Activated T-helper 2 cell treated with anti-CD3 and anti-CD28 coated beads, Interferon-gamma antibody, Interleukin-2, Interleukin-4, amounts not matched to agents 10 μg/mL and 5 μg/mL and 100 μg/mL, durations not matched to agents 14 hours and 24 hours and 36 hours (primary cell): ENCODE data around the gene ST6GAL1. TPM values are rescaled to one million over a fixed set of nuclear protein-coding genes. Genes with fewer than 3 reads are reported as not detected.
"Not testable (repeated sequence)": the region's sequence is repeated elsewhere in the genome, so short reads cannot be mapped to it uniquely, and the experiment has no call there.

Experiments used
- DNase-seq: peaks from one replicate; pipeline ENCODE4 v3.0.0; 2021; ENCODE audit warnings: low spot score
- H3K27ac Mint-ChIP-seq: one replicate; pipeline ENCODE4 v1.8.0; 2021; ENCODE audit warnings: mixed read lengths
- H3K27me3 Mint-ChIP-seq: one replicate; pipeline ENCODE4 v1.8.0; 2021; ENCODE audit warnings: low read depth, mixed read lengths
- H3K36me3 Mint-ChIP-seq: one replicate; pipeline ENCODE4 v1.8.0; 2021; ENCODE audit warnings: low read depth, mixed read lengths
- H3K4me1 Mint-ChIP-seq: one replicate; pipeline ENCODE4 v1.8.0; 2021; ENCODE audit warnings: low read depth, mixed read lengths
- H3K4me3 Mint-ChIP-seq: one replicate; pipeline ENCODE4 v1.8.0; 2021; ENCODE audit warnings: low read depth, mild to moderate bottlenecking, moderate library complexity, mixed read lengths
- H3K9me3 Mint-ChIP-seq: one replicate; pipeline ENCODE4 v1.8.0; 2021; ENCODE audit warnings: mixed read lengths
- intact Hi-C: fragments of 100-400 bp; cut with micrococcal nuclease; formaldehyde crosslinking; loops from one replicate; pipeline ENCODE4 v1.15.1; 2023
- total RNA-seq: library from RNA; stranded (reverse); gene quantifications from 2 replicates; pipeline ENCODE4 v1.2.3, GENCODE V29; 2022

The ST6GAL1 gene
- total RNA-seq, 1 donor from 2014 or later = 78.1 TPM

DNA sequence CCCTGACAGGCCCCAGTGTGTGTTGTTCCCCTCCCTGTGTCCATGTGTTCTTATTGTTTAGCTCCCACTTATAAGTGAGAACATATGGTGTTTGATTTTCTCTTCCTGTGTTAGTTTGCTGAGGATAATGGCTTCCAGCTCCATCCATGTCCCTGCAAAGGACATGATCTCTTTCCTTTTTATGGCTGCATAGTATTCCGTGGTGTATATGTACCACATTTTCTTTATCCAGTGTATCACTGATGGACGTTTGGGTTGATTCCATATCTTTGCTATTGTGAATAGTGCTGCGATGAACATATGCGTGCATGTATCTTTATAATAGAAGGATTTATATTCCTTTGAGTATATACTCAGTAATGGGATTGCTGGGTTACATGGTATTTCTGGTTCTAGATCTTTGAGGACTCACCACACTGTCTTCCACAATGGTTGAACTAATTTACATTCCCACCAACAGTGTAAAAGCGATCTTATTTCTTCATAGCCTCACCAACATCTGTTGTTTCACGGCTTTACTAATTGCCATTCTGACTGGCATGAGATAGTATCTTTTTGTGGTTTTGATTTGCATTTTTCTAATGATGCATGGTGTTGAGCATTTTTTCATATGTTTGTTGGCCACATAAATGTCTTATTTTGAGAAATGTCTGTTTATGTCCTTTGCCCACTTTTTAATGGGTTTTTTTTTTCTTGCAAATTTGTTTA lies 23.8 kb downstream of the ST6GAL1 start:
- peaks cover 63% of the 10 kb centered on the region for H3K4me1 Mint-ChIP-seq
- not testable (repeated sequence) for DNase-seq, H3K27me3 Mint-ChIP-seq
- intact Hi-C loops = loop anchor here (1.0 to 2.0 kb wide), 3 partner anchors 23 to 72 kb away; no protein-coding TSS in a partner anchor
- peaks cover 20% of the 10 kb centered on the region for H3K9me3 Mint-ChIP-seq
- peaks cover 79% of the 10 kb centered on the region for H3K36me3 Mint-ChIP-seq
- H3K4me3 Mint-ChIP-seq = peak overlapping the region; percentile 43
- H3K27ac Mint-ChIP-seq = peak overlapping the region; percentile 61

DNA sequence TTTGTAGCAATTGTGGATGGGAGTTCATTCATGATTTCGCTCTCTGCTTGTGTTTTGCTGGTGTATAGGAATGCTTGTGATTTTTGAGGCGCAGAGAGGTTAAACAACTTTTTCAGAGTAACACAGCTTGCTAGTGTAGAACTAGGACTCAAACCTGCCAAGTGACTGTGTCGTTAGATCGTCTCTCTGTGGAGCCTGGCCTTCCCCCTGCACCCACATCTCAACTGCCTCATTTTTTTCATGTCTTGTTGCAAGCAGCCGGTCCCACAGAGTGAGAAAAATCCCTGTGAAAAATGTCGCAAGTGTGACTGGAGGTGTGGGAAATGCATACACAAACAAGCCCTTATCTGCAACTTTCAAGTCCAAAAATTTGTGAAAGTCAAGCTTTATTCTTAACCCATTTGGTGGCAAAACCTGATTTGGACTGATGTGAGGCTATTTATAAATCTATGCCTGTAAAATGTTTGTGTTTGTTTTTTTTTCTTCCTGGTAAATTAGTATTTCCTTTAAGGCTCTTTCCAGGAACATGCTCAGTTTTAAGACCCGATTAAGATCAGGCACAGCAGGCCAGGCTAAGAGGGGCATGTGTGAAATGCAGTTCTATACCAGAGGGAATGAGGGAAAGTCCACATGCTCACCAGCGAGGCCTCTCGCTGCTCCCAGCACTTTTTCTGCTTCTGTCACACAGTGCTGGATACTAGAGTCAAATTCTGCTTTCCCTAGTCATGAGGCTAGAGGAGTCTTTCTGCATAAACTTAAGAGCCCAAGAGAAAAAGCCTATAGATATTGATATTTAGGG lies 25.8 kb downstream of the ST6GAL1 start:
- no peak overlapping the region for H3K27ac Mint-ChIP-seq
- H3K36me3 Mint-ChIP-seq = peaks cover 66% of the 10 kb centered on the region
- H3K27me3 Mint-ChIP-seq = no peaks in the 10 kb centered on the region
- H3K4me3 Mint-ChIP-seq = no peak overlapping the region
- DNase-seq = no peak
- H3K9me3 Mint-ChIP-seq = peaks cover 17% of the 10 kb centered on the region
- H3K4me1 Mint-ChIP-seq = peaks cover 57% of the 10 kb centered on the region
- intact Hi-C loops = no loop called here

DNA sequence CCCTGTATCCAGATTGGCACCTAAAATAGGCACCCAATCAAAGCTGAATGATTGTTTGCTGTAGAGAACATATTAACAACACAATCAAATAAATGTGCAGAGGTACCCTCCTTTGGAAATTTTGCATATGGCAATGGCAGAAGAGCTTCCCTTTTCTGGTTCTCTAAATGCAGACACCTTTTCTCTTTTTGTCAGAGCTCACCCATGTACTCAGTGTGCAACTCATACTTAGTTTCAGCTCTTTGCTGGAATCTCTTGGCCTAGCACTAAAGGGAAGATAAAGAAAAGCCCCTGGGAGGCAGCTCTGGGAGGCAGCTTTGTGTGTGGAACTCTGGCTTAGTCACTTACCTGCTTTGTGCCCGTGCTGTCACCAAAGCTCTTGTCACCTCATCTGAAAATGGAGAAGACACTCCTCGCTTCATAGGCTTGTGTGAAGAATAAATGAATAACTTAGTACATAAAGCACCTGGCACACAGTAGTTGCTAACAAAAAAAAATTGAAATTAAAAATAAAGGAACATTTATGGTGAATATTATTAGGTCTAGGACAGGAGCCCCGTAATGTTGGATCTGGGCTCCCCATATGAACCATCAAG lies 28.8 kb downstream of the ST6GAL1 start:
- Mint-ChIP-seq H3K36me3 (peaks cover 57% of the 10 kb centered on the region), H3K27me3 (no peaks in the 10 kb centered on the region), H3K9me3 (peaks cover 2% of the 10 kb centered on the region), H3K27ac (no peak overlapping the region), H3K4me3 (no peak overlapping the region), H3K4me1 (peaks cover 35% of the 10 kb centered on the region)
- no peak for DNase-seq
- intact Hi-C loops = no loop called here

DNA sequence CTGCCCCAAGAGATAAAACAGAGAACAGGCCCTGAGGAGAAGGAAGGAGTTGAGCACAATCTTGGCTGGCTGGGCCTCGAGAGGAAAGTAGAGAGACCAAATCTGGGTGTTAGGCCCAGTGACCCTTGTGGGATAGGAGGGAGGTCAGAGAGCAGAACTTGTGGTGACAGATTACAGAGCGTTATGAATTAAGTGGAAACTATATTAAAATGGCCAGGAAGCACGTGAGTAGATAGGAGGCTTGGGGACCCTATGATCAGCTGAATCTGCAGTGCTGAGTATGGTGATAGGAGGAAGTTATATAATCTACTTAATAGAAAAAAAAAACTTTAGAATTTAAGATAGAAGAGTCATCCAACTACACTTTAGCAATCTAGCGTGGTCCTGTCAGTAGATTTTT lies 30.0 kb downstream of the ST6GAL1 start:
- Mint-ChIP-seq H3K4me1 (peaks cover 24% of the 10 kb centered on the region), H3K27me3 (no peaks in the 10 kb centered on the region), H3K27ac (peak overlapping the region; percentile 13), H3K4me3 (no peak overlapping the region), H3K36me3 (peaks cover 51% of the 10 kb centered on the region), H3K9me3 (no peaks in the 10 kb centered on the region)
- DNase-seq = no peak
- intact Hi-C loops = no loop called here

DNA sequence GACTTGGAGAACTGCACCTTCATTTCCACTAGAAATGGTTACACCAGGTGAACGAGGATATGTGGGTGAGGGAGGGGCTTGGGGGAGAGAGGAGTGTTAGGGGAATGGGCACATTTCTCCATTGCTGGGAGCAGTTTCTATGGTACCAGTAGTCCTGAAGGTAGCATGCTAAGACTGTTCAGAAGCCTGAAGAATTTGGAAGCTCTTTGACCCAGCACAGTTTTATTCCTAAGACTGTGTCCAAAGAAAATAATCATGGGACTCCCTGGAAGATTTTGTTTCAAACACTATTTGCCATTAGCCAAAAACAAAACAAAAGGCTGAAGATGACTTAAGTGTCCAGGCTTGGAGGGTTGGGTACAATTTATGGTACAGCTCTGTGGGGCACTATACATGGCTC lies 32.1 kb downstream of the ST6GAL1 start:
- peaks cover 47% of the 10 kb centered on the region for H3K36me3 Mint-ChIP-seq
- H3K27me3 Mint-ChIP-seq = no peaks in the 10 kb centered on the region
- H3K4me3 Mint-ChIP-seq = no peak overlapping the region
- intact Hi-C loops = no loop called here
- peaks cover 14% of the 10 kb centered on the region for H3K4me1 Mint-ChIP-seq
- H3K9me3 Mint-ChIP-seq = no peaks in the 10 kb centered on the region
- DNase-seq = no peak
- no peak overlapping the region for H3K27ac Mint-ChIP-seq

DNA sequence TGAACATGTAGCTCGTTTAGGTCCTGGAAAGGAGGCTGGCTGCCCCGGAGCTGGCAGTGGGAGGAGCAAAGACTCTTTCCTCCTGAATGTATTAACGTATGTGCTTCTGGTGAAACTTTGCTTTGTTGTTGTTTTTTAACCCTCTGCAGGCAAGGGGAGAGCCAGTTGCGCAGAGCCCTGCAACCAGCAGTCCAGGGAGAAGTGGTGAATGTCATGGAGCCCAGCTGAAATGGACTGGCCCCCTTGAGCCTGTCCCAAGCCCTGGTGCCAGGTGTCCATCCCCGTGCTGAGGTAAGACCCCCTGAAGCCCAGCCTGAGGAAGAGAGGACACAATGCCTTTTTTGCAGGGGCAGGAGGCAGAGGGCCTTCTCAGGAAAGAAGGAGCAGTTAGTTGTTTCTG lies 33.3 kb downstream of the ST6GAL1 start:
- Mint-ChIP-seq H3K4me1 (peaks cover 20% of the 10 kb centered on the region), H3K36me3 (peaks cover 58% of the 10 kb centered on the region)
- intact Hi-C loops = no loop called here

DNA sequence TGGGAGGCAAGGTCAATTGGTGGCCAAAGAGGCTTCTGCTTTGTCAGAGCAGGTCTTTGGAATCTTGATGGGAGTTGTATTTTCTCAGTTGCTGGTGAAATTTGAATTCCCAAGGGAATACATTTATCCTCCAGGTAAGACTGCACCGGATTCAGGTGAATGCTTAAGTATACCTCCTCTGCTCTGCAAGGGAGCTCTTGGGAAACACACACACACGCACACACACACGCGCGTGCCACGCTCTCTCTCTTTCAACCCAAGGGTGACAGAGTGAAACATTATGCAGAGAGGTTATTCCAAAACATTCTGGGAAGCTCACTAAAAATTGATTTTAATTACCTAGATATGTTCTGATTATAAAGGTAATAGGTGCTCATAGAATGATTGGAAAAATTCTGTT lies 33.7 kb downstream of the ST6GAL1 start:
- Mint-ChIP-seq H3K27ac (no peak overlapping the region), H3K4me1 (peaks cover 18% of the 10 kb centered on the region), H3K4me3 (no peak overlapping the region), H3K27me3 (no peaks in the 10 kb centered on the region), H3K36me3 (peaks cover 62% of the 10 kb centered on the region), H3K9me3 (no peaks in the 10 kb centered on the region)
- no peak for DNase-seq
- intact Hi-C loops = no loop called here

More for the DNA sequence above, 33.3 kb downstream of the ST6GAL1 start:
- Mint-ChIP-seq H3K27me3 (no peaks in the 10 kb centered on the region), H3K27ac (no peak overlapping the region), H3K4me3 (no peak overlapping the region), H3K9me3 (no peaks in the 10 kb centered on the region)
- DNase-seq = no peak

DNA sequence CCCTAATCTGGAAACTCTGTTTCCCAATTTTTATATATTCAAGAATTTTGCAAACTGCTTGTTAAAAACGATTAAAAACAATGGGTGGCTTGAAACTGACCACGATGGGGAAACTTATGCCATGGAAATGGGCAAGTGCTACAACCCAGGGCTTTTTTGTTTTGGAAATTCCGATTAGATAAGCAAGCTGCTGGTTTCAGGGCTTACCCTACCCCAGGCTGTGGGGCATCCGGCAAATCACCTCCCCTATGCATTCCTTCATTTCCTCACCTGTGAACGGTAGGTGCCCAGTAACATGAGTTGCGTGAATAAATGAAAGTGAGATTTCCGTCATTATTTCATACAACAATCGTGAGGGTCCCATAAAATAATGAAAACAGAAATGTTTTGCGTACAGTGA lies 34.3 kb downstream of the ST6GAL1 start:
- H3K36me3 Mint-ChIP-seq = peaks cover 67% of the 10 kb centered on the region
- no peak overlapping the region for H3K27ac Mint-ChIP-seq
- no peaks in the 10 kb centered on the region for H3K27me3 Mint-ChIP-seq
- H3K4me3 Mint-ChIP-seq = no peak overlapping the region
- H3K4me1 Mint-ChIP-seq = peaks cover 22% of the 10 kb centered on the region
- H3K9me3 Mint-ChIP-seq = no peaks in the 10 kb centered on the region
- no peak for DNase-seq
- intact Hi-C loops = no loop called here

DNA sequence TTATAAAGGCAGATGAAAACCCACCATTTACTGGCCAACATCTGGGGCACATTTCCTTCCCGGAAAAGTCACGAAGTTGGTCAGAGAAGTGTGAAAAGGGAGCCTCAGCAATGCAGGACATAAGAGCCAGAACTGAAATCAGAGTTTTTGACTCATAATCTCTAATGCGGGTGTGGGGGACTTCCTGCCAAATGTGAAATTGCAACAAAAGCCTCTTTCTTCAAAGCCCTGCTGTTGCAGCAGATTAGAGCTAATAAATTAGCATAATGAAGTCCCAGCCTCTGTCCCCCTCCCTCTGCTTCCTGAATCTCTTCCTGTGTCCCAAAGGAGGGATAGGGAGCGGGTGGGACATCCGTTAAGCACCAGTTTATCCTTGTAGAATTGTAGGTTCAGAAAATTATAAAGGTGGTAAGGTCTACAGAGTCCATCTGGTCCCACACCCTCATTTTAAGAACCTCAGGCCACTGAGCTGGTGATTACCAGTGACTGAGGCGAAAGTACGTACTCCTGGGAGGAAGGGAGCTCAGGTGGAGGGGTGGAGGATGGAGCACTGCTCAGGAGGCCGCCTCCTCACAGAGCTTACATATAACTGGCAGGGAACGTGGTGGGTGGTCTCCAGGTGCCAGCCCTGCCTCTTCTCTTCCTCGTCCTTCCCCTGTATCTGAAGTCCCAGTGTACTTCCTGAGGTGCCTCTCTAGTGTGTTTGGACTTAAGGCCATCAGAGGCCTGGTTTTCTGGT lies 35.0 kb downstream of the ST6GAL1 start:
- H3K27me3 Mint-ChIP-seq = no peaks in the 10 kb centered on the region
- DNase-seq = no peak
- H3K36me3 Mint-ChIP-seq = peaks cover 66% of the 10 kb centered on the region
- H3K27ac Mint-ChIP-seq = no peak overlapping the region
- no peaks in the 10 kb centered on the region for H3K9me3 Mint-ChIP-seq
- intact Hi-C loops = no loop called here
- H3K4me3 Mint-ChIP-seq = no peak overlapping the region
- peaks cover 17% of the 10 kb centered on the region for H3K4me1 Mint-ChIP-seq

DNA sequence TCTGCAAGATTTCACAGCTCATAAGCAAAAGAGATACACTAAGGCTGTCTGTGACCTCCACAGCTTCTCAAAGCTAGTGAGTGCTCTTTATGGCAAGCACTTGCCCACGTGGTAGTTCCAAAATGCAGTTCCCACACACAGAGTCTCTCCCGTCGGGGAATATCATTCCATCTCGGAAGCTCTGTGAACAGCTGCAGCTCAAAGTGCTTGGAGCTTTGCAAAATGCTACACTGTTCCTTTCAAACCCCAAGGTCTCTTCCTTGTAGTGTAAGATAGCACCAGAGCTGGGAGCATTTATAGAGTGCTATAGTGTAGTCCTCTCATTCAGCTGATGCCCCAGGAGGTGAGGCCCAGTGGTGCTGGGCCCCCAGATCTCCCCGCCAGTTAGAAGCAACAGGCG lies 36.1 kb downstream of the ST6GAL1 start:
- Mint-ChIP-seq H3K36me3 (peaks cover 70% of the 10 kb centered on the region), H3K27ac (no peak overlapping the region), H3K27me3 (no peaks in the 10 kb centered on the region), H3K9me3 (no peaks in the 10 kb centered on the region), H3K4me3 (no peak overlapping the region), H3K4me1 (peaks cover 18% of the 10 kb centered on the region)
- intact Hi-C loops = no loop called here
- no peak for DNase-seq

DNA sequence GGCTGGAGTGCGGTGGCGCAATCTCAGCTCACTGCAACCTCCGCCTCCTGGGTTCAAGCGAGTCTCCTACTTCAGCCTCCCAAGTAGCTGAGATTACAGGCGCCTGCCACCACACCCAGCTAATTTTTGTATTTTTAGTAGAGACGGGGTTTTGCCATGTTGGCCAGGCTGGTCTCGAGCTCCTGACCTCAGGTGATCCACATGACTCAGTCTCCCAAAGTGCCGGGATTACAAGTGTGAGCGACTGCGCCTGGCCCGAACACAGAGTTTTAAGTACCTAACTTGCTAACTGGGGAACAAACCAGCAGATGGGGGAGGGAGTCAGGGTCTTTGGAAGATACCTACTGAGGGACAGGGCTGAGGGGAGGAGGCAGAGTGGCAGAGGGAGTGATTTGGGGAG lies 36.9 kb downstream of the ST6GAL1 start:
- Mint-ChIP-seq H3K27ac (peak overlapping the region; percentile 1), H3K36me3 (peaks cover 74% of the 10 kb centered on the region), H3K4me1 (peaks cover 20% of the 10 kb centered on the region)
- H3K27me3 Mint-ChIP-seq, intact Hi-C loops, H3K9me3 Mint-ChIP-seq, DNase-seq, H3K4me3 Mint-ChIP-seq: not testable (repeated sequence)

DNA sequence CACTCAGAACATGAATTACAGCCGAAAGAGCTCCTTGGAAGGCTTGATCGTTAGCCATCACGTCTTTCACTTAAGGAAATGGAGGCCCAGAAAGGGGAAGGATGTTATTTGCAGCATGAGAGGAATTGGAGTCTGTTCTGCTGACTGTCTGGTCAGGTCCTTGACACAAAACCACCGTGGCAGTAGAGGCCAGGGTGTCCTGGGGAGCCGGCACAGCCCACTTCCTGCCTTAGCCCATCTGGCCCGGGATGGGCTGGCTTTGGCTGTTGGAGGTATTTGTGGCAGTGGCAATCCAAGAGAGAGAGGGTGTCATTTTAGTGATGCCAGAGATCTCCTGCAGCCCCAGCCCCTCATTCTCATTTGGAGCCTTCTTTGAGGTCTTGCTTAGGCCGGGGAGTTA lies 37.4 kb downstream of the ST6GAL1 start:
- peak overlapping the region; percentile 1 for H3K27ac Mint-ChIP-seq
- H3K36me3 Mint-ChIP-seq = peaks cover 76% of the 10 kb centered on the region
- no peak for DNase-seq
- no peak overlapping the region for H3K4me3 Mint-ChIP-seq
- peaks cover 22% of the 10 kb centered on the region for H3K4me1 Mint-ChIP-seq
- no peaks in the 10 kb centered on the region for H3K27me3 Mint-ChIP-seq
- intact Hi-C loops = no loop called here
- H3K9me3 Mint-ChIP-seq = no peaks in the 10 kb centered on the region
